Measurements from ENCODE around the gene HMGA1. TPM values are rescaled to one million over a fixed set of nuclear protein-coding genes. Genes with fewer than 3 reads are reported as not detected.

The HMGA1 gene
- total RNA-seq, 1 donor from 2014 or later = 54.7 TPM

- Histone ChIP-seq H3K9me3 (no peaks in the 10 kb centered on the region), H3K4me3 (no peak overlapping the region), H3K36me3 (no peaks in the 10 kb centered on the region), H3K27me3 (no peaks in the 10 kb centered on the region), H3K27ac (no peak overlapping the region), H3K4me1 (peaks cover 12% of the 10 kb centered on the region)
- intact Hi-C loops (cut with DNase I) = no loop called here
- ATAC-seq (no peak), DNase-seq (no peak)
- TF ChIP-seq CTCF (IDR thresholded peaks at IDR 0.05) = no peak
These were observed 10.6 kb upstream of the HMGA1 start for GRCh38 chr6:34226066-34226465.

DNA sequence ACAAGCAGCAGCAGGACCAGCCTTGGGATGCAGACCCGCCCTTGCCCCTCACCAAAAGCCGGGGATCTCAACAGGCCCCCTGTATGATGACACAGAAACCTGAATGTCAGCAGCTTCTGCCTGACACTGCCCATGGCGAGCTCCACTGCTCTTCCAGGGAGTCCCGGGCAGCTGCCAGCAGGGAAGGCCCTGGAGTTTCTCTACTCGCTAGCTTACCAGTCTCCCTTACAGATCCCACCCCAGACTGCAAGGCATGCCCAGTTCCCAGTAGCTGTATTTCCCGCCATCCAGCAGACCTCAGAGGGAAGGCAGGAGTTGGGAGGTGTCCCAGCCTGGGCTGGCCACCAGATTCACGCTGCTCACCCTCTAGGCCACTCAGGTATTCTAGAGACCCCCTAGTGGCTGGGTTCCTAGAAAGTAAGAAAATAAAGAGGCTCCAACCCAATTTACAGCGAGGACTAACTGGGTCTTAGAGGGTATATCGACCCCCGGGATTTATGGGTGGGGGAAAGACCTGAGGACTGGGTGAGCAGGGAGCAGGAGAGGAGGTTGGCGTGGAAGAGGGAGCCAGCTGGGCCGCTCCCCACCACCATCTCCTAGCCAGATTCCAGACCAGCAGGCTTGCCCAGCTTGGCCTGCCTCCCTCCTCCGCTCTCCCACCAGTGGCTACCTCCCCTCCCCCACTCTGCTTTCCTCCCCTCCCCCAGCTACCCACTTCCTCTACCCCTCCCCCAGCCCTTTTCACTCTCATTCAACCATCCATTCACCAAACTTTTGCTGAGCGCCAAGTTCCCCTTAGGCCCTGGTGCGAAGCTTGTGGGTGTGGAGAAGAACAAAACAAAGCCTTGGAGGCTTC is 9.7 kb upstream of the HMGA1 start:
- DNase-seq = no peak

GRCh38 chr6:34227761-34228421 is 8.8 kb upstream of the HMGA1 start:
- no peaks in the 10 kb centered on the region for H3K36me3 ChIP-seq
- no peaks in the 10 kb centered on the region for H3K27me3 ChIP-seq
- ATAC-seq = no peak
- intact Hi-C loops (cut with DNase I) = no loop called here
- H3K4me3 ChIP-seq = no peak overlapping the region
- no peak overlapping the region for H3K27ac ChIP-seq
- TF ChIP-seq CTCF (IDR thresholded peaks at IDR 0.05) = no peak
- no peak for DNase-seq
- H3K9me3 ChIP-seq = no peaks in the 10 kb centered on the region
- peaks cover 12% of the 10 kb centered on the region for H3K4me1 ChIP-seq

More for the DNA sequence above, 9.7 kb upstream of the HMGA1 start:
- Histone ChIP-seq H3K4me1 (peaks cover 12% of the 10 kb centered on the region), H3K36me3 (no peaks in the 10 kb centered on the region), H3K9me3 (no peaks in the 10 kb centered on the region), H3K4me3 (no peak overlapping the region), H3K27ac (no peak overlapping the region), H3K27me3 (no peaks in the 10 kb centered on the region)
- ATAC-seq = no peak
- no peak for TF ChIP-seq CTCF (IDR thresholded peaks at IDR 0.05)
- intact Hi-C loops (cut with DNase I) = no loop called here

DNA sequence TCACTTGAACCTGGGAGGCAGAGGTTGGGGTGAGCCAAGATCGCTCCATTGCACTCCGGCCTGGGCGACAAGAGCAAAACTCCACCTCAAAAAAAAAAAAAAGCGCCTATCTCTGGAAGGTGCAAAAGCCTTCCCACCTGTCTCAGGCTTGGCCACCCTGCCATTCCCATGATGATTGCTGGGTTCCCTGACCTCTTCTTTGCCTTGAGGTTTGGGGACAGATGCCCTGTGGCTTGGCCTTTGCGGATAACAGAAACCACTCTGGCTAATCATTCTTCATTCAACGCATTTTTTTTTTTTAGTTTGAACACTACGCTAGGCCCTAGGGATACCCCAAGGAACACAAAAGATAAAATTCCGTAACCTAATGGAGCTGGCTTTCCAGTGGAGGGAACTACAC is 6.8 kb upstream of the HMGA1 start:
- no peak overlapping the region for H3K27ac ChIP-seq
- DNase-seq = no peak
- no peak for ATAC-seq
- no peak overlapping the region for H3K4me3 ChIP-seq
- no peak for TF ChIP-seq CTCF (IDR thresholded peaks at IDR 0.05)
- H3K36me3 ChIP-seq = no peaks in the 10 kb centered on the region
- no peaks in the 10 kb centered on the region for H3K9me3 ChIP-seq
- no peaks in the 10 kb centered on the region for H3K4me1 ChIP-seq
- intact Hi-C loops (cut with DNase I) = no loop called here
- H3K27me3 ChIP-seq = no peaks in the 10 kb centered on the region

- Histone ChIP-seq H3K4me1 (peaks cover 3% of the 10 kb centered on the region), H3K36me3 (no peaks in the 10 kb centered on the region), H3K9me3 (no peaks in the 10 kb centered on the region), H3K27ac (no peak overlapping the region), H3K4me3 (no peak overlapping the region), H3K27me3 (no peaks in the 10 kb centered on the region)
- ATAC-seq = no peak
- TF ChIP-seq CTCF (IDR thresholded peaks at IDR 0.05) = no peak
- DNase-seq = no peak
- intact Hi-C loops (cut with DNase I) = no loop called here
These were observed 5.9 kb upstream of the HMGA1 start for GRCh38 chr6:34230653-34231371.
